Measurements from ENCODE around the gene HTT. TPM values are rescaled to one million over a fixed set of nuclear protein-coding genes. Genes with fewer than 3 reads are reported as not detected.
"Not testable (repeated sequence)": the region's sequence is repeated elsewhere in the genome, so short reads cannot be mapped to it uniquely, and the experiment has no call there.

Gene HTT
- total RNA-seq, 2 experiments from 2014 or later = 52.2 to 72.7 TPM

DNA sequence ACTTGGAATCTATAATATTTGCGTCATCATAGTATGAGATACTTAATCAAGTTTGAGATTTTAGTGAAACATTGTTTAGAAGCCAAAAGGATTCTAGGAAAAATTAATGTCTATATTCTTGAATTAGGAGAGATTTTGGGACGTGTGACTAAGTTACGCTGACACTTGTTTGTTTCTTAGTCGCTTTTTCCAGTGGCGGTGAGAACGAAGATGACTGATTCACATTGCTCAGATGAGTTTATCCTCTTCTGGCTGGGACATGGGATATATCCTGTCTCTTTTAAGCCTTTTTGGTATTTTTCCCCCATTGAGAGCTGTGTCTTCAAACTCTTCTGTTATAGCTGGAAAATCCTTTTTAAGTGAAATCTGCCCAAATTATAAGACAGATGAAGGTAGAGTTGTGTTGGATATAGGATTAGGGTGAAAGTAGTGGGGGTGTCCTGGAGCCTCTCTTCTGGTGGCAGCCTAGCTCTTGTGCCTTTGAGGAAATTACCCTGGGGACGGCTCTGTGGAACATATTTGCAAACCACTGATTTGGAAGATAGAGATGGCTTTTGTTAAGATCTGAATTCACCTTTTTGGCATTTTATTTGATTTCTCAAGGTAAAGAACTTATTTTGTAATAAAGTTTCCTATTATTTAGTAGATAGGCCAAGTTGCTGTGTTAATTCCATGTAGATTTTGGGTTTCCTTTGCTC is 49.7 kb downstream of the HTT start:
- H3K27ac Mint-ChIP-seq = no peak overlapping the region
- peaks cover 5% of the 10 kb centered on the region for H3K4me1 Mint-ChIP-seq
- H3K4me3 Mint-ChIP-seq = no peak overlapping the region
- H3K27me3 Mint-ChIP-seq = no peaks in the 10 kb centered on the region
- no peaks in the 10 kb centered on the region for H3K9me3 Mint-ChIP-seq (ENCODE audit: low read depth)
- DNase-seq = no peak
- peaks cover 24% of the 10 kb centered on the region for H3K36me3 Mint-ChIP-seq
- no peak for ATAC-seq
- CTCF ChIA-PET = interaction anchor here (1.2 to 1.4 kb wide), 2 partner anchors 11 to 21 kb away, joined by 3 read pairs; no protein-coding TSS in a partner anchor

DNA sequence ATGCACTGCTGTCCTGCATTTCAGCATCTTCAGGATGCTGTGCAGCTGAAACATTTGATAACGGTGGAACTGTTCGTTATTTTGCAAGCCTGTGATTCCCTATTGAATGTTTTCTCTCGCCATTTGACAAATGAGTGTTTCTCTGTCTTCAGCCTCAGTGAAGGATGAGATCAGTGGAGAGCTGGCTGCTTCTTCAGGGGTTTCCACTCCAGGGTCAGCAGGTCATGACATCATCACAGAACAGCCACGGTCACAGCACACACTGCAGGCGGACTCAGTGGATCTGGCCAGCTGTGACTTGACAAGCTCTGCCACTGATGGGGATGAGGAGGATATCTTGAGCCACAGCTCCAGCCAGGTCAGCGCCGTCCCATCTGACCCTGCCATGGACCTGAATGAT is 52.6 kb downstream of the HTT start:
- H3K36me3 Mint-ChIP-seq = peaks cover 41% of the 10 kb centered on the region
- no peaks in the 10 kb centered on the region for H3K9me3 Mint-ChIP-seq (ENCODE audit: low read depth)
- H3K4me3 Mint-ChIP-seq = no peak overlapping the region
- no peak for ATAC-seq
- H3K27ac Mint-ChIP-seq = no peak overlapping the region
- peaks cover 13% of the 10 kb centered on the region for H3K4me1 Mint-ChIP-seq
- DNase-seq = no peak
- CTCF ChIA-PET = interaction anchor here (1.0 kb wide), 1 partner anchor 11 kb away, joined by 3 read pairs; no protein-coding TSS in a partner anchor
- H3K27me3 Mint-ChIP-seq = no peaks in the 10 kb centered on the region

DNA sequence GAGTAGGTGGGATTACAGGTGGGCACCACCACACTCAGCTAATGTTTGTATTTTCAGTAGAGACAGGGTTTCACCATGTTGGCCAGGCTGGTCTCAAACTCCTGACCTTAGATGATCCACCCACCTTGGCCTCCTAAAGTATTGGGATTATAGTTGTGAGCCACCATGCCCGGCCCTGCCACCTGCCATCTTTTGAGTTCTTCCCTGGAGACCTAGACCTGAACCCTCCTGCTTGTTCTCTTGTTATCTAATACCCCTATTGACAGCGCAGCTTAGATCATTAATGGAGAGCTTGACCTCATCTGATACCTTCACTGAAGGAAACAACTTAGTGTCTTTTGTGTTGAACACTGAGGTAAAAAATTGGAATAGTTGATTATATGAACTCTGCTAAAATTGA is 53.6 kb downstream of the HTT start:
- CTCF ChIA-PET = no interaction called here
- Mint-ChIP-seq H3K9me3 (ENCODE audit: low read depth) (no peaks in the 10 kb centered on the region), H3K27me3 (no peaks in the 10 kb centered on the region), H3K27ac (no peak overlapping the region), H3K4me1 (peaks cover 11% of the 10 kb centered on the region), H3K4me3 (no peak overlapping the region), H3K36me3 (peaks cover 47% of the 10 kb centered on the region)
- no peak for DNase-seq
- ATAC-seq = no peak

DNA sequence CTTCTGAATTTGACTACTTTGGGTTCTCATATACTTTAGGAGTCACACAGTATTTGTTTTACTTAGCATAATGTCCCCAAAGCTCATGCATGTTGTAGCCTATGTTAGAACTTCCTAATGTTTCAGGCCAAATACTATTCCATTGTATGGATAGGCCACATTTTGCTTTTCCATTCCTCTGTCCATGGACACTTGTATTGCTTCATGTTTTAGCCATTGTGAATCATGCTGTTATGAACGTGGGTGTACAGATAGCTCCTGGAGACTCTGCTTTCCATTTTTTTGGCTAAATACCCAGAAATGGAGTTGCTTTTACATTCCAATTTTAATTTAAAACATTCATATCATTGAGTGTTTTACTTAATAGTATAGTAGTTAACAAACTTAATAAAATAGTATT is 54.5 kb downstream of the HTT start:
- H3K4me3 Mint-ChIP-seq = no peak overlapping the region
- H3K4me1 Mint-ChIP-seq = peaks cover 11% of the 10 kb centered on the region
- H3K36me3 Mint-ChIP-seq = peaks cover 49% of the 10 kb centered on the region
- no peak for ATAC-seq
- no peaks in the 10 kb centered on the region for H3K9me3 Mint-ChIP-seq (ENCODE audit: low read depth)
- no peaks in the 10 kb centered on the region for H3K27me3 Mint-ChIP-seq
- CTCF ChIA-PET = interaction anchor here (0.9 kb wide), 1 partner anchor 22 kb away, joined by 3 read pairs; no protein-coding TSS in a partner anchor
- no peak overlapping the region for H3K27ac Mint-ChIP-seq
- no peak for DNase-seq

DNA sequence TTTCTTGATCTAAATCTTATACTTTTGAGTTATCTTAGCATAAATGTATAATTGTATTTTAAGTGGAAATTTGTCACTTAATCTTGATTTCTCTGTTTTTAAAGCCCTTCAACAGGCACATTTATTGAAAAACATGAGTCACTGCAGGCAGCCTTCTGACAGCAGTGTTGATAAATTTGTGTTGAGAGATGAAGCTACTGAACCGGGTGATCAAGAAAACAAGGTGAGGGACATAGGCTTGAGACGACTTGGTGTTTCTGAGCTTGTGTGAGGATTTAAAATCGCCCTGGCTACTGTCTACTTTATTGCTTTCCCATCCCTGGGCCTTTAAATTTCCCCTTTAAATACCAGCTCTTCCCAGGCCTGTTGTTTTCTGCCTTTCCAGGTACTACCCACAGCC is 55.7 kb downstream of the HTT start:
- DNase-seq (no peak), ATAC-seq (no peak)
- no peak overlapping the region for H3K4me3 Mint-ChIP-seq
- H3K4me1 Mint-ChIP-seq = peaks cover 11% of the 10 kb centered on the region
- H3K36me3 Mint-ChIP-seq = peaks cover 45% of the 10 kb centered on the region
- H3K9me3 Mint-ChIP-seq (ENCODE audit: low read depth) = no peaks in the 10 kb centered on the region
- CTCF ChIA-PET = no interaction called here
- H3K27ac Mint-ChIP-seq = no peak overlapping the region
- no peaks in the 10 kb centered on the region for H3K27me3 Mint-ChIP-seq

DNA sequence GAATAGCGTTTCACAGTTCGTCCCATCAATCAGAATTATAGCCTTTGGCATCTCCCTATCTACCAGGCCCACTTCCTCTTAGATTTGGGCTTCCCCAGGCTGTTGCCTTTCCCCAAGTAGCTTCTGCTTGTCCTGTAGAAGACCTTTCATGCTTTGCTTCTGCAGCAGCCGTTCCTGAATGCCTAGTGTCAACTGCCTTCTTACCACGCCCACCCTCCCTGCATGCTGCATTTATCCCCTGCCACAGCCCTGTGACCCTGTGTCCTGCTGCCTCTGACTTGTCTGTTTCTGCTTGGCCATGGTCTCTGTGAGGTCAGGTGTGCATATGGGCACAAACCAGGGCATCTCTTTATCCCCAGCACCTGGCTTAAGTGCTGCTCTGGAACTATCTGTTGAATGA is 56.3 kb downstream of the HTT start:
- peak overlapping the region; percentile 16 for H3K27ac Mint-ChIP-seq
- H3K36me3 Mint-ChIP-seq = peaks cover 45% of the 10 kb centered on the region
- ATAC-seq (no peak), DNase-seq (no peak)
- no peaks in the 10 kb centered on the region for H3K9me3 Mint-ChIP-seq (ENCODE audit: low read depth)
- H3K27me3 Mint-ChIP-seq = no peaks in the 10 kb centered on the region
- CTCF ChIA-PET = no interaction called here
- peaks cover 11% of the 10 kb centered on the region for H3K4me1 Mint-ChIP-seq
- H3K4me3 Mint-ChIP-seq = no peak overlapping the region

DNA sequence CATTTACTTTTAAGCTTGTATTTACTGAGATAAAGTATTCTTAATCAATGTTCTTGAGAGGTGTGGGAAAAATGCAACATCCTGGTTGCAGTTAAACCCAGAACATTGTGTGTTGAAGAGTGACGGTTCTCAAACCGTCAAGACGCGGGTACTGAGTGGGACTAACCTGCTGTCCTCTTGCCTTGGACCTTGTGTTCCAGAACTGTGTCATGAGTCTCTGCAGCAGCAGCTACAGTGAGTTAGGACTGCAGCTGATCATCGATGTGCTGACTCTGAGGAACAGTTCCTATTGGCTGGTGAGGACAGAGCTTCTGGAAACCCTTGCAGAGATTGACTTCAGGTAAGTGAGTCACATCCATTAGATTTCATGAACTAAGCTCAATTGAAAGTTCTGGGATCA is 59.7 kb downstream of the HTT start:
- Mint-ChIP-seq H3K9me3 (ENCODE audit: low read depth) (no peaks in the 10 kb centered on the region), H3K4me1 (peaks cover 11% of the 10 kb centered on the region), H3K36me3 (peaks cover 41% of the 10 kb centered on the region), H3K27me3 (no peaks in the 10 kb centered on the region), H3K27ac (no peak overlapping the region), H3K4me3 (no peak overlapping the region)
- CTCF ChIA-PET = no interaction called here
- DNase-seq (no peak), ATAC-seq (no peak)

DNA sequence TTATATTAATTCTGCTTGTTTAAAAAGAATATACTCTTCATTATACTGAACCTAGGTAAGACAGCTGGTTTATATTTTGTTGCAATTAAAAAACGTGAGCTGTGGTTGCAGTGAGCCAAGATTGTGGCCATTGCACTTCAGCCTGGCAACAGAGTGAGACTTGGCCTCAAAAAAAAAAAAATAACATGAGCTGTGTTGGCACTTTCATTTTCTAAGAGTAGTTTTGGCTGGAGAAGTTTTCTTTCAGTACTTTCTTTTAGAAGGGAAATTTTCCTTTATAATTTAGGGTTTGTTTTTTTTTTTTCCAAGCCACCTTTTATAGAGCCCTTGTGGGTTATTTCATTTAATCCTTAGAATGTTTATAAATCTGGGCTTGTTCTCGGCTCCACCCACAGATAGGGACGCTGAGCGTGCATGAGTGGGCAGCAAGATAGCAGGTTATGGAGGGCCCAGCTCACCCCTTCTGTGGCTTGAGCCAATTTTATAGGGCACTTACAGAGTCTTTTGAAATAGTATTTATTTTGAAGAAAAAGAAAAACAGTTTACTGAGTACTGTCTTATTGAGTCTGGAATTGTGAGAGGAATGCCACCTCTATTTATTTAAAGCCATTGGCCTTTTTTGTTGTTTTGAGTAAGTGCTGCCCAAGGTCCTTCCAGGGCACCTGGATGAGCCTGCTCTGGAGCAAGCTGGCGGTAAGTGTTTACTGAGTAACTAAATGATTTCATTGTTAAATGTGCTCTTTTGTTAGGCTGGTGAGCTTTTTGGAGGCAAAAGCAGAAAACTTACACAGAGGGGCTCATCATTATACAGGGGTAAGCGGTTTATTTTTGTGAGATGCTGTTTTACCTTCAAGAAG is 60.9 kb downstream of the HTT start:
- Mint-ChIP-seq H3K36me3 (peaks cover 37% of the 10 kb centered on the region), H3K27me3 (no peaks in the 10 kb centered on the region), H3K9me3 (ENCODE audit: low read depth) (no peaks in the 10 kb centered on the region), H3K4me1 (peaks cover 11% of the 10 kb centered on the region), H3K4me3 (no peak overlapping the region), H3K27ac (no peak overlapping the region)
- CTCF ChIA-PET = interaction anchor here (0.7 to 1.6 kb wide), 8 partner anchors 10 to 346 kb away, joined by 3 to 8 read pairs (median 3); no protein-coding TSS in a partner anchor
- DNase-seq = no peak
- ATAC-seq = no peak

DNA sequence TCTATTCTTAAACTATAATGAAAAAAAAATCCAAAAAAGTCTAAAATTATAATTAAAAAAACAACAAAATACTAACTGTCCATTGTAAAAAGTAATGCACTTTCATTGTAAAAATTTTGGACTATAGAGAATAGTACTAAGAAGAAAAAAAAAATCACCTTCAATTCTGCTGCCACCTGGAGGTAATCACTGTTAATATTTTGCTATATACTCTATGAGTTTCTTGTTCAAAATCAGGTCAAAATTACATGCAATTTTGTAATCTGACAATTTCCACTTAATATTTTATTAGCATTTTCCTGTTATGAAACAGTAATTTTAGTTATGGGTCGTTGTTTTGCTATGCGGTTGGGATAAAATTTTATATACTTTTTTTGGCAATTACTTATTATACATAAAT is 62.0 kb downstream of the HTT start:
- Mint-ChIP-seq H3K36me3 (peaks cover 31% of the 10 kb centered on the region), H3K4me1 (peaks cover under 1% of the 10 kb centered on the region), H3K4me3 (no peak overlapping the region), H3K27ac (no peak overlapping the region), H3K27me3 (no peaks in the 10 kb centered on the region), H3K9me3 (ENCODE audit: low read depth) (no peaks in the 10 kb centered on the region)
- CTCF ChIA-PET = interaction anchor here (0.8 to 1.6 kb wide), 5 partner anchors 10 to 345 kb away, joined by 3 to 8 read pairs (median 3); no protein-coding TSS in a partner anchor
- ATAC-seq (no peak), DNase-seq (no peak)

DNA sequence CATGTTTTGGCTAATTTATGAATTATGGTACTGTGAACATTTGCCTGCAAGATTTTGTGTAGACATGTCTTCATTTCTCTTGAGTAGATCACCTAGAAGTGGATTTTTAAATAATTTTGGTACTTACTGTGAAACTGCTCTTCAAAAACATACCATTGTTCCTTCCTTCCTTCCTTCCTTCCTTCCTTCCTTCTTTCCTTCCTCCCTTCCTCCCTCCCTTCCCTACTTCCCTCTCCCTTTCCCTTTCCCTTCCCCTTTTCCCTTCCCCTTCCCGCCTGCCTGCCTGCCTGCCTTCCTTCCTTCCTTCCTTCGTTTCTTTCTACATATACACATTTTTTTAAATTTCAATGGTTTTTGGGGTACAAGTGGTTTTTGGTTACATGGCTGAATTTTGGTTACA is 63.4 kb downstream of the HTT start:
- no peak overlapping the region for H3K27ac Mint-ChIP-seq
- H3K4me3 Mint-ChIP-seq = no peak overlapping the region
- H3K27me3 Mint-ChIP-seq = no peaks in the 10 kb centered on the region
- no peak for ATAC-seq
- DNase-seq = no peak
- H3K4me1 Mint-ChIP-seq = no peaks in the 10 kb centered on the region
- H3K9me3 Mint-ChIP-seq (ENCODE audit: low read depth) = no peaks in the 10 kb centered on the region
- peaks cover 22% of the 10 kb centered on the region for H3K36me3 Mint-ChIP-seq
- CTCF ChIA-PET = interaction anchor here (1.0 kb wide), 1 partner anchor 11 kb away, joined by 3 read pairs; no protein-coding TSS in a partner anchor

DNA sequence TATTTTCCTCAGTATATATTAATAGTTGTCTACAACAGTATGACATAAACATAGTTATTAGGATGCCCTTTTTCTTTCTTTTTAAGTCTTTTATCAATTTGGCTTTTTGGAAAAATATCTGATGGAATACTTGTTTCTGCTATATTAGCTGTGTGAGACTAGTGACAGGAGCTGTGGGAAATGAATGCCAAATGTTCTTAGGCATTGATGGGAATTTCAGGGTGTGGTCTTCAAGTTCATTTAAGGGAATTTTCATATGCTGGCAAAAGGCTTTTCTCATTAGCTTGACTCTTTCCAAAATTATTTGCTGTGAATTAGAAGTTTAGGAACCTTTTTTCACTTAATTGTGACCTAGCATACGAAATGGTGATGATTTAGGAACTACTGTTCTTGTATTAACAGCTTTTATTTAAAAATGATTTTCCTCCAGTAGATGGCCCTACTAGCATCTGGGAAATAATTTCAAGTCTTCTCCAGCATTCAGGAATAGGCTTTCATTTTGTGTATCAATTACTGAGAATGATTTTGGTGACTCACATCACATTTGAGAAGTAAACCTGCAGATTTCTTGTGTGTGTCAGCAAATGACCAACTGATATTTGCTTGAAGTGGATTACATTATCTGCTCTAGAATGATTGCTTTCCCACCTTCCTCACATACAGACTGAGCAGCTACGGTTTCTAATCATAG is 70.9 kb downstream of the HTT start:
- ATAC-seq (no peak), DNase-seq (no peak)
- no peak overlapping the region for H3K4me3 Mint-ChIP-seq
- H3K27ac Mint-ChIP-seq = no peak overlapping the region
- H3K27me3 Mint-ChIP-seq = no peaks in the 10 kb centered on the region
- peaks cover 33% of the 10 kb centered on the region for H3K36me3 Mint-ChIP-seq
- H3K4me1 Mint-ChIP-seq = no peaks in the 10 kb centered on the region
- H3K9me3 Mint-ChIP-seq (ENCODE audit: low read depth) = no peaks in the 10 kb centered on the region
- CTCF ChIA-PET = interaction anchor here (0.6 to 1.4 kb wide), 4 partner anchors 37 to 335 kb away, joined by 3 read pairs; no protein-coding TSS in a partner anchor

DNA sequence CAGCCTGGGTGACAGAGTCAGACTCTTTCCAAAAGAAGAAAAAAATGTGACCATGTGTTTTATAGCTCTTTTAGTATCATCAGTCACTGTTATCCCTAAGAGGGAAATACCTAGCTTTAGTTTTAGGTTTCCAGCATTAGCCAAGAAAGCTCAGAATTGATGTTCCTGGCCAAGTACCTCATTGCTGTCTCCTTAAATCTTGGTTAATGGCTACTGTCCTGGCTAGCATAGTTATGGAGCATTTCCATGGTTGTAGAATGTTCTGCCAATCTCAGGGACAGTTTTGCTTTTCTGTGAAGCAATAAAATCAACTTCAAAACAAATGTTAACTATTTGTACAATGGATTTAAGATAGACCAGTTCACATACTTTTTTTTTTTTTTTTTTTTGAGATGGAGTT is 74.4 kb downstream of the HTT start:
- H3K27ac Mint-ChIP-seq = no peak overlapping the region
- H3K36me3 Mint-ChIP-seq = peaks cover 34% of the 10 kb centered on the region
- H3K27me3 Mint-ChIP-seq = no peaks in the 10 kb centered on the region
- no peak for ATAC-seq
- H3K4me3 Mint-ChIP-seq = no peak overlapping the region
- DNase-seq = no peak
- H3K9me3 Mint-ChIP-seq (ENCODE audit: low read depth) = no peaks in the 10 kb centered on the region
- no peaks in the 10 kb centered on the region for H3K4me1 Mint-ChIP-seq
- CTCF ChIA-PET = no interaction called here

DNA sequence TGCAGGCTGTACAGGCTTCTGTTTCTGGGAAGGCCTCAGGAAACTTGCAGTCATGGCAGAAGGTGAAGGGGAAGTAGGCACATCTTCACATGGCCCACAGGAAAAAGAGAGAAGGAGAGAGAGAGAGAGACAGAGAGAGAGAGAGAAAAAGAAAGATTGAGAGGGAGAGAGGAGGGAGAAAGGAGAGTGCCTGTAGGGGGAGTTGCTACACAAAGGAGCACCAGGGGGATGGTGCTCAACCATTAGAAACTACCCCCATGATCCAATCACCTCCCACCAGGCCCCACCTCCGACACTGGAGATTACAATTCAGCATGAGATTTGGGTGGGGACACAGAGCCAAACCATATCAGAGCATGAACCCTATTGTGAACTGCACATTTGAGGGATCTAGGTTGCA is 76.8 kb downstream of the HTT start:
- not testable (repeated sequence) for DNase-seq; H3K27me3 Mint-ChIP-seq; H3K9me3 Mint-ChIP-seq (ENCODE audit: low read depth); ATAC-seq; H3K4me3 Mint-ChIP-seq; H3K4me1 Mint-ChIP-seq; H3K27ac Mint-ChIP-seq
- peaks cover 39% of the 10 kb centered on the region for H3K36me3 Mint-ChIP-seq
- CTCF ChIA-PET = interaction anchor here (1.1 kb wide), 1 partner anchor 119 kb away, joined by 3 read pairs; no protein-coding TSS in a partner anchor

Measured in activated CD8-positive, alpha-beta memory T cell treated with anti-CD3 and anti-CD28 coated beads, Interleukin-2, amount 10 ng/mL, durations not matched to agents 7 days and 5 days (primary cell).